ENCODE measurements around the gene CRB1. TPM values are rescaled to one million over a fixed set of nuclear protein-coding genes. Genes with fewer than 3 reads are reported as not detected.

CRB1 gene
- total and polyA plus RNA-seq, 2 of the 8 experiments (the other 6 are each of a cell fraction or from before 2014, with no cell fraction given): 0.03 TPM; not detected in 1

GRCh38 chr1:197362871-197363270, 94.8 kb downstream of the CRB1 start:
- Histone ChIP-seq H4K5ac (ENCODE audit: insufficient read length, low read depth, low read length) (no peak overlapping the region), H2AK5ac (ENCODE audit: low read depth, low read length) (no peak overlapping the region), H3K9ac (replicated peaks in 1 of 4; ENCODE audit: extremely low read depth in 1 of 4, low read depth in 3 of 4, low read length in 3 of 4) (no peak overlapping the region), H2BK12ac (ENCODE audit: low read depth, low read length) (no peak overlapping the region), H3K79me2 (ENCODE audit: control insufficient read depth in 1 of 2, insufficient read depth in 2 of 2, low read length in 2 of 2) (no peaks in the 10 kb centered on the region), H2BK5ac (ENCODE audit: low read depth, low read length) (no peak overlapping the region), H3K23ac (ENCODE audit: insufficient read length) (no peak overlapping the region), H2BK120ac (replicated peaks; ENCODE audit: low read depth, low read length) (no peak overlapping the region), H4K8ac (ENCODE audit: extremely low read depth, insufficient read depth, low read length) (no peak overlapping the region), H4K20me1 (replicated peaks in 1 of 2; ENCODE audit: control insufficient read depth in 1 of 2, insufficient read depth in 2 of 2, low read length in 2 of 2) (no peaks in the 10 kb centered on the region), H3K4me2 (ENCODE audit: insufficient read depth in 1 of 2, low read depth in 2 of 2, low read length in 2 of 2) (no peak overlapping the region), H3K4me3 (ENCODE audit: extremely low read depth in 1 of 4, insufficient read depth in 2 of 4, low read depth in 3 of 4, low read length in 4 of 4) (no peak overlapping the region), H2AFZ (ENCODE audit: low read length) (no peak overlapping the region), H3K23me2 (ENCODE audit: low read depth, low read length) (no peaks in the 10 kb centered on the region), H2BK15ac (ENCODE audit: low read length) (no peak overlapping the region), H3K56ac (replicated peaks; ENCODE audit: insufficient read length, low read depth, low read length) (no peak overlapping the region), H3K27ac (ENCODE audit: low read depth, low read length) (no peak overlapping the region), H3K18ac (ENCODE audit: extremely low read depth, low read length) (no peak overlapping the region), H3K4ac (replicated peaks; ENCODE audit: insufficient read length, low read depth, low read length) (no peak overlapping the region), H3K36me3 (ENCODE audit: control insufficient read depth in 2 of 4, insufficient read depth in 4 of 4, low read length in 3 of 4) (no peaks in the 10 kb centered on the region), H3K9me3 (ENCODE audit: insufficient read depth in 2 of 2, low read depth in 1 of 2, low read length in 1 of 2) (no peaks in the 10 kb centered on the region), H3K14ac (ENCODE audit: insufficient read length) (no peak overlapping the region), H2BK20ac (ENCODE audit: low read length) (no peak overlapping the region), H3K4me1 (replicated peaks in 1 of 4; ENCODE audit: control insufficient read depth in 3 of 4, insufficient read depth in 4 of 4, low read length in 3 of 4) (no peaks in the 10 kb centered on the region; a peak in 1 of 7 replicates), H4K91ac (replicated peaks; ENCODE audit: insufficient read length, low read length) (no peak overlapping the region), H3K79me1 (ENCODE audit: low read depth, low read length) (no peaks in the 10 kb centered on the region), H3K27me3 (replicated peaks in 1 of 4; ENCODE audit: control insufficient read depth in 3 of 4, extremely low read depth in 1 of 4, insufficient read depth in 3 of 4, low read length in 3 of 4) (no peaks in the 10 kb centered on the region)
- FAIRE-seq: no peak
- ChIA-PET POLR2A (ENCODE audit: partially characterized antibody) (no interaction called here), CTCF (ENCODE audit: partially characterized antibody) (no interaction called here)
- DNase-seq (ENCODE audit: low read depth in 1 of 2, low spot score in 2 of 2): no peak
- TF ChIP-seq TAF7 (optimal IDR thresholded peaks at IDR 0.05; ENCODE audit: borderline replicate concordance, low read depth, low read length): no peak
- TF ChIP-seq CBX5 (IDR thresholded peaks at IDR 0.05; ENCODE audit: low read depth, low read length): no peak
- TF ChIP-seq SIN3A (conservative IDR thresholded peaks at IDR 0.05 in 1 of 2, IDR thresholded peaks at IDR 0.05 in 1 of 2; ENCODE audit: low read depth in 1 of 2, low read length in 2 of 2): no peak
- TF ChIP-seq POU5F1 (IDR thresholded peaks at IDR 0.05; ENCODE audit: low read depth, low read length): no peak
- TF ChIP-seq SIRT6 (IDR thresholded peaks at IDR 0.05; ENCODE audit: low read length): no peak
- no peak for TF ChIP-seq CEBPB (IDR thresholded peaks at IDR 0.05; ENCODE audit: low read depth, low read length)
- TF ChIP-seq BCL11A (IDR thresholded peaks at IDR 0.05; ENCODE audit: low read depth in 2 of 2, low read length in 2 of 2): no peak
- no peak for TF ChIP-seq CHD2 (IDR thresholded peaks at IDR 0.05; ENCODE audit: low read length)
- no peak for TF ChIP-seq SP4 (IDR thresholded peaks at IDR 0.05; ENCODE audit: low read length)
- TF ChIP-seq RXRA (IDR thresholded peaks at IDR 0.05; ENCODE audit: insufficient read depth, low read depth, low read length): no peak
- no peak for TF ChIP-seq YY1 (IDR thresholded peaks at IDR 0.05; ENCODE audit: low read depth, low read length)
- no peak for TF ChIP-seq FOSL1 (IDR thresholded peaks at IDR 0.05; ENCODE audit: insufficient read depth, low read depth, low read length)
- no peak for TF ChIP-seq CBX8 (IDR thresholded peaks at IDR 0.05; ENCODE audit: borderline replicate concordance, low read depth, low read length)
- TF ChIP-seq EP300 (IDR thresholded peaks at IDR 0.05; ENCODE audit: borderline replicate concordance in 1 of 2, low read depth in 2 of 2, low read length in 2 of 2): no peak
- no peak for TF ChIP-seq RFX5 (IDR thresholded peaks at IDR 0.05; ENCODE audit: borderline replicate concordance, low read depth, low read length)
- no peak for TF ChIP-seq TCF12 (IDR thresholded peaks at IDR 0.05; ENCODE audit: low read depth, low read length)
- TF ChIP-seq MAFK (IDR thresholded peaks at IDR 0.05; ENCODE audit: low read depth, low read length): no peak
